ENCODE measurements around the gene PTPRT.

- TF ChIP-seq POLR2AphosphoS5 (IDR thresholded peaks at IDR 0.05) (no peak), POLR2A (IDR thresholded peaks at IDR 0.05) (no peak)
Observed at GRCh38 chr20:43205699-43206098, 16.0 kb upstream of the PTPRT start.

Data from transverse colon (tissue), 3 donors.